OCI-M2 (cell line): ENCODE measurements around the gene ALPK1.
"Not testable (repeated sequence)": the region's sequence is repeated elsewhere in the genome, so short reads cannot be mapped to it uniquely, and the experiment has no call there.

ENCODE experiments used
- DNase-seq: peaks from one replicate; lab custom pipeline; 2025; ENCODE audit not compliant: unreplicated experiment; lab: John Stamatoyannopoulos, UW

The ALPK1 gene

DNA sequence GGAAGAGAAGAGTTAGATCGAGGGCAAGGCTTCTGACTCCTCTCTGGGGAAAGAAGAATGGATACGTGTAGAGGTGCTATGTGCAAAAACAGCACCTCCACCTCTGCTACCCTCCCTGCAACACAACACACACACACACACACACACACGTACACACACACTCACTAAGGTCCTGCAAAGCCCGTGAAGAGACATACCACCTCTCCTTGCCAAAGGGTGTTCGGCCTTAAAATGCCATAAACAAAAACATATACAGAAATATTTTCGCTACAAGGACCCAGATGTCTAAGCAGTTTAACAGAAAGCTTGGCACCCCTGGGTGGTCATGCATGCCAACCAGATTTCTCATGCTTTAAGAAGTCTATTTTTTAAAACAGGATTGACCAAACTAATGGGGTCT, 13.0 kb upstream of the ALPK1 start:
- DNase-seq: no peak

DNA sequence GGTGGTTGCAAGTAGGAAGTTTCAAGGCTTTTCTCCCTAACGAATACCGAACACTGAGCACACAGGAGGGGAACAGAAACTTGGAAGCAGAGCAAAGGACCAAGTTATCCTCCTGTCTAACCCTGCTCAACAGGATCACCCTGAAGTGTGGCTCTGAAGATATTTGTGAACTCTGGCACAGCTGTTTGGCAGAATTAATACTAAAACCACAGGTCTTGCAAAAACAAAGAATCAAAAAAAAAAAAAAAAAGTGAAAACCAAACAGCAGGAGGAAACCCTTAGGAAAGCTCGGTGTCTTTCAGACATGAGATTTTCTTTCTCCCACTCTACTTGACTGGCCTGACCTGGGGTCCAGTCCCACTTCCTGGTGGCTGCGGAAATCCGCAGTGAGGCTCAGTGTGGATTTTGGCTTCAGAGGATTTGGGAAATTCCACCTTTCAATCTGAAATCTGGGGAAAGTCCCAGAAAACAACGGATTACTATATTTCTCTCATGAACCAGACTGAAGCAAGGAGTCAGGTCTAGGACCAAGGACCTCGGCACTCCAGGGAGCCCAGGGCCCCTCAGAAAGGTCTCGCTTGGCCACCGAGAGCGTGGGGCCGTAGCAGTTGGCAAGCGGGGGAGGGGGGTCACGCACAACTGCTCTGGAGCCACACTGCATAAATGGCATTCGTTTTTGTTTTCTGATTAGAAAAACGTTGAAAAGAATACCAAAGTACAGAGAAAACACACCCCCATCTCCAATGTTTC, 12.3 kb upstream of the ALPK1 start:
- no peak for DNase-seq

DNA sequence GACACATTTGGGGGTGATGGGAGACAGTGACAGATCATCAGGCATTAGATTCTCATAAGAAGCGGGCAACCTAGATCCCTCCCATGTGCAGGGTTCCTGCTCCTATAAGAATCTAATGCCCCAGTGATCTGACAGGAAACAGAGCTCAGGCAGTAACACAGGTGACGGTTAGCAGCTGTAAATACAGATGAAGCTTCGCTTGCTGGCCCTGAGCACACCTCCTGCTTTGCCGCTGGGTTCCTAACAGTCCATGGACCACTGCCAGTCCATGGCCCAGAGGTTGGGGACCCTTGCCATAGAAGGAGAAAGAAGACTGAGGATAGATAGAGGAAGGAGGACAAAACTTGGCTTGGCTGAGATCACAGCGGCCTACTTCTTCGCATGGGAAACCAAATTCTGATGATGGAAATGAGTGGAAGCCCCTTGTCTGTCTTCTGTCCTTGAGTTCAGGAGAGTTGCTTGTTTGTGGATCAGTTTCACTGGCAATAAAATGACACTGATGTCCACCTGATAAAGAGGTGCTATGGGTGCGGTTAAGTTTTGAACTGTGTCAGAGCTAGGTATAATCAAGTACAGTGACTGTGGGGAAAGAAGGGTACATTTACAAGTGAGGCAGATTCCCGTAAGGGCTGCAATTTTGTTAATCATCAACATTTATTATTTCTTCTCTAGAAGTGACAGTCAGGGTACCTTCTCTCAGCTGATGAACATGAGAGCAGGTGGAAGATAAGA, 9.7 kb upstream of the ALPK1 start:
- no peak for DNase-seq

DNA sequence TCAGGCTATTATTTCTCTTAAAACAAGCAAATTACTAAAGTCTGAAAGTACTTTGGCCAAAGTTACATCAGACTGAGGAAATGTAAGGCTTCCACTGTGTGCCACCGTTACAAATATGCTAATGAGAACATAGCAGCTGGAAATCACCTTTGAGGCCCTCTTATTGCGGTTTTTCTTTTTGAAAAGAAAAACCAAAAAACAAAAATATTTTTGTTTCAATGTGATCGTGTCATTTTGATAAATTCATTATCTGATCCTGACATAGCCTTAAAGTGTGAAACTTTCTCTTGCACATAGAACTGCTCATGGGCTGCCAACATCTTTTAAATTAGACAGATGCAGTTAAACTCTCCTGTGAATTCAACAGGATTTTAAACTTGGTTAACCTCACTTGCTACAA, 8.7 kb upstream of the ALPK1 start:
- DNase-seq: no peak

DNA sequence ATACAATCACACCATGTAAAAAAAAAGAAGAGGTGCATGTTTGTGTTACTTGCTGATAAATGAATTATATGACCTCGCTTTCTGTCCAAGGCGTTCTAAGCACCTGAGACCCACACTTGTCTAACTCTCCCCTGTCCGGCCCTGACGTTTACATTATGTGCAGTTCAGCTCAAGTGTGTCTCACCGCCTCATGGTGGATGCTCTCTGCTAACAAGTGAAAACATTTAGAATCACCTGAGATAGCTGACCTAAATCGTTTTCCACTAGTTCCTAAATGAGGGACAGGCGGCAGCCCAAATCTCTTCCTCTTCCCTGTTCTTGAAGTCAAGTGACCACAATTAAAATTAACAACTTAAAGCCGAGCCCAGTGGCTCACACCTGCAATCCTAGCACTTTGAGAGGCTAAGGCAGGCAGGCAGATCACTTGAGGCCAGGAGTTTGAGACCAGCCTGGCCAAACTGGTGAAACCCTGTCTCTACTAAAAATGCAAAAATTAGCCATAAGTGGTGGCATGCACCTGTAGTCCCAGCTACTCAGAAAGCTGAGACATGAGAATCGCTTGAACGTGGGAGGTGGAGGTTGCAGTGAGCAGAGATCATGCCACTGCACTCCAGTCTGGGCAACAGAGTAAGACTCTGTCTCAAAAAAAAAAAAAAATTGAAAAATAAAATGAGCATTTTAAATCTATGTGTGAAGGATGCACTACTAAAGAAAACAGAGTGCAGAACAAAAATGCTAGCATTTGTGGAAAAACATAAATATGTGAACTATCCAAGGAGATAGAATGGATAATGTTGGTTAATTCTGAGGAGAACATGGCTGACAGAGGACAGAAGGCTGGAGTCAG, 7.5 kb upstream of the ALPK1 start:
- DNase-seq: no peak

DNA sequence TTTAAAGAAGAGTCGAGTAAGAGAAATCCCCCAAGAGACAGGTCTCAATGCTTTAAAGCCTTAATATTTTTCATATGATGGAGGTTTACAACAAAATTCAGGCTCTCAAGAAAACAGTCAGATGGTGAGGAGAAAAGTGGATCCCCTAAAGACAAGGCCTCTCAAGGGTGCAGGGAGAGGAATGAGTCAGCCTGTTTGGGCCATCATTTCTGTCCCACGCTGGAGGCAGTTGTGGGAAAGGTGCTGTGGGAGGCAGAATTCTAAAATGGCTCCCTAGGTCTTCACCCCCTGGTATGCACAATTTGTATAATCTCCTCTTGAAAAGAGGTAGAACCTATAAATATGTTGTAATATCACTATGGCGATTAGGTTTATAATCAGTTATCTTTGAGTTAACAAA, 6.8 kb upstream of the ALPK1 start:
- DNase-seq: no peak

DNA sequence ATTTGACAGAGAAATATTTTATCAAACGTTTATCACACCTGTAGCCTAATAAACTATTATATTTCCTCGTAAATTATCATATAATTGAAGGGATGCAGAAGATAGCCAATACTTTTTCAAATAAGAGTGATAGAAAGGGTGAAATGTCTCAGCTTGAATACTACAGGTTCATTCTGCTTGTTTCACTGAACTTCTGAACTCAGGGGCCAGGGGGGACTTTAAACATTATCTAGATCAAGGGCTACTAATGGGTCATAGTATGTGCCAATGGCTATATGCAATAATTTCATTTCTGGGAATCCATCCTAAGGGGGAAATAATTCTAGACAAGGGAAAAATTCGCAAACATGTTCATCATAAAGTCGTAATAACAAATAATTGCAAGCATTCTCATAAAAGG, 2.6 kb downstream of the ALPK1 start:
- DNase-seq: no peak

DNA sequence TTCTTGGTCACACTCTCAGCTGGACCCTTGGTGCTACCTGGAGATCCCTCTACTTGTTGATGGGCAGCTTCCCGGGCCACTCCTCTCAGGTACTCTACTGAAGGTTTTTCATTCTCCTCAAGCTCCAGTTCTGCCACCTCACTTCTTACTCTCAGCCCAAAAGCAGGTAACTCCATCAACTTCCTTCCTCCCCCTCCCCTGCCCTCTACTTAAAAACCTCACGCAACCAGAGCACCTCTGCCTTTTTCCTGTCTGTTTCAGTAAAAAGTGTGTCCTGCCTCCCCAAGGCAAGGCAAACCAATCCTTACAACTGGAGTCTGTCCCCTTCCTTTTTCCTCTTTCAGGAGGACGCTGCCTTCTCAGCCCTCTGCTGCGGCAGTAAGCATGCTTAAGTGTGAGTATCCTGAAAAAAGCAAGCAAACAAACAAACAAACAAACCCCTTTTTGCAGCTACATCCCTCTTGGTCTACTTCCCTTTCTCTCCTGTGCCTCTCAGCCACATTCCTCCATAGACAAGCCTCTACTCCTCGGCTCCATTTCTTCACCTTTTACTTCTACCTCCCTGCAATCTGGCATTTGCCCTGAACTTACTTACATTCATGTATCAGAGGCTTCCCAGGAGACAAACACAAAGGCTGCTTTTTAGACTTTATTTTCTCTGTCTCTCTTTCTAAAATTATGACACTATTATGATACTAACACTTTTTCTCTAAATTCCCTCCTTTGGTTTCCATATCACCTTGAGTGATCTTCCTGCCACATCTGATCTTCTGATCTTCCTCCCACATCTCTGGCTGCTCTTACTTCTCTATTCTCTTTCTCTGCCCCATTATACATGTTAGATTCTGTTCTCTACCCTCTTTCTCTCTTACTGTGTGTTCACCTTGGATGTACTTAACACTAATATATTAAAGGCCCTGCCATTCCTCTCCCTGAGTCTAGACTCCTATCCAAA, 5.4 kb downstream of the ALPK1 start:
- DNase-seq: no peak

DNA sequence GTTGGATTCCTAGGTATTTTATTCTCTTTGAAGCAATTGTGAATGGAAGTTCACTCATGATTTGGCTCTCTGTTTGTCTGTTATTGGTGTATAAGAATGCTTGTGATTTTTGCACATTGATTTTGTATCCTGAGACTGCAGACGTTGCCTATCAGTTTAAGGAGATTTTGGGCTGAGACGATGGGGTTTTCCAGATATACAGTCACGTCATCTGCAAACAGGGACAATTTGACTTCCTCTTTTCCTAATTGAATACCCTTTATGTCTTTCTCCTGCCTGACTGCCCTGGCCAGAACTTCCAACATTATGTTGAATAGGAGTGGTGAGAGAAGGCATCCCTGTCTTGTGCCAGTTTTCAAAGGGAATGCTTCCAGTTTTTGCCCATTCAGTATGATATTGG, 8.3 kb downstream of the ALPK1 start:
- DNase-seq: not testable (repeated sequence)

DNA sequence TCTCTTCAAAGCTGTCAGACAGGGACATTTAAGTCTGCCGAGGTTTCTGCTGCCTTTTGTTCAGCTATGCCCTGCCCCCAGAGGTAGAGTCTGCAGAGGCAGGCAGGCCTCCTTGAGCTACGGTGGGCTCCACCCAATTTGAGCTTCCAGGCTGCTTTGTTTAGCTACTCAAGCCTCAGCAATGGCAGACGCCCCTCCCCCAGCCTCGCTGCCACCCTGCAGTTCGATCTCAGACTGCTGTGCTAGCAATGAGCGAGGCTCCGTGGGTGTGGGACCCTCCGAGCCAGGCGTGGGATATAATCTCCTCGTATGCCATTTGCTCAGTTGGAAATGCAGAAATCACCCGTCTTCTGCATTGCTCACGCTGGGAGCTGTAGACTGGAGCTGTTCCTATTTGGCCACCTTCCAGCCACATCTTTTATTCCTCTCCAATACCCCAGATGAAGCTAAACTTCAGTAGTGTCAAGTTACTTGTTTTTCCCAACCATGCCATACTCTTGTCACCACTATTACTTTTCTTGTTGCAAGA, 12.2 kb downstream of the ALPK1 start:
- DNase-seq: not testable (repeated sequence)

DNA sequence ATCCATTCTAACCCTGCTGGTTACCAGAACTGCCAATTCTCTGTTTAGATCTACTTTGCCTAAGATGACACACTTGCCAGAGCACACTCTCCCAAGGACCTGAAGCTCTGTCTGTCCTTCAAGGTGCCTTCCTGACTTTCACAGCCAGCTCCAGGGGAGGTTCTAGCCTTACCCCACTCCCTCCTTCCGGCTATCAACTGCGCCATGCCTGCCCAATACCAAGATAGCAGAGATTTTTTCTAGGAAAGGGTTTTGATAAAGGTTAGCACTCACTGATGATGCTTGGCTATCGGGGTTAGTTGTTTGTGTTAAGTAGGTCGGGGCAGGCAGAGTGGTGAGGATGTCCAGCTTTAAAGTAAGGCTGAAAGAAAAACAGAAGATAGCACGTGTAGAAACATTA, 14.3 kb downstream of the ALPK1 start:
- no peak for DNase-seq

DNA sequence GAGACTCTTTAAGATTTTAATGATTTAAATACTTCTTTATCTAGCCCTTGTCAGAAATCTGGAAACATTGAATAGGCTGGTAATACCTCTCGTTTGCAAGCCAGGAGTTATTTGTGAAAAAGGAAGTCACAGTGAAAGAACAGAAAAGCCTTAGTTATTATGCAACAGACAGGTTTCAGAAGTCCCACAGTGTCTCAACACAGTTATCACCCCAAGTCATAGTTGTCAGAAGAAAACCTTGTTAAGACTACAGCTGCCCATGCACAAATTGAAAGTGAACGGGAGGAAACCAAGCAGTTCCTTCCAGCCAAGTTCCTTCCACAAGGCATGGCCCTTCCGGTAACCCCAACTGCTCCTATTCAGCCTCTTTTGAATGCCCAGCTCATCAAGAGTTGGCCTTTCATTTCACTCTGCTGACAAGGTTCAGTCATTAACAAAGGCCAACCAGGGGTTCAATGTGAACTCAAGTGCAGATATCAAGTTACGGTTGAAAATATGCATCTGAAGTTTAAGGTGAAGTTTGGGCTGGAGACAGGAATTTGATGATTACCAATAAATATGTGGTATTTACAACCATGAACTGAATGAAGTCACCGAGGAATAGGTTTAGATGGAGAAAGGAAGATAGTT, 15.6 kb downstream of the ALPK1 start:
- no peak for DNase-seq

DNA sequence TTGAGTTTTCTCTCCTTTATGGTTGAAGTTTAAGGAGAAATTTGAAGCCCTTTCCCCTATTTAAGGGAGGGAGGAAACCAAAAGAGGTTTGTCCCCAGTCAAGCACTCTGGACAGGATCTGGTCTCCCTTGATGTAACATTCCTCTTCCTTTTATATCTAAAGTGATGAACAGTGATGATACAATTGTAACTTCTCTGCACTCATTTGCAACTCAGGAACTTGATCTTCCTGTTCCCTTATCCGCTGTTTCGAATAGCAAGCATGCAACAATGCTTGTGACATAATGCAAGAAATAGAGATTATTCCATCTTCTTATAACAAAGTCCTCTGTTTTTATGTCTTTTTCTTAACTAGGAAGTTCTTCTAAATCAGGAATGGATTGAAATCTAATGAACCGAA, 18.3 kb downstream of the ALPK1 start:
- DNase-seq: no peak

DNA sequence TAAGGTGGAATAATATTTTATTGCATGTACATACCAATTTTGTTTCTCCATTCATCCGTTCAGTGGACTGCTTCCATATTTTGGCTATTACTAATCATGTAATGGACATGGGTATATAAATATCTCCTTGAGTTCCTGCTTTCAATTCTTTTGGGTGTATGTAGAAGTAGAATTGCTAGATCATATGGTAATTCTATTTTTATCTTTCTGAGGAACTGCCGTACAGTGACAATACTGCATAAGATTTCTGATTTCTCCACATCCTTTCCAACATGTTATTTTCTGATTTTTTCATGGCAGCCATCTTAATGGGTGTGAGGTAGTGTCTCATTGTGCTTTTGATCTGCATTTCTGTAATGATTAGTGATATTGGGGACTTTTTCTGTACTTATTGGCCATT, 19.2 kb downstream of the ALPK1 start:
- no peak for DNase-seq

DNA sequence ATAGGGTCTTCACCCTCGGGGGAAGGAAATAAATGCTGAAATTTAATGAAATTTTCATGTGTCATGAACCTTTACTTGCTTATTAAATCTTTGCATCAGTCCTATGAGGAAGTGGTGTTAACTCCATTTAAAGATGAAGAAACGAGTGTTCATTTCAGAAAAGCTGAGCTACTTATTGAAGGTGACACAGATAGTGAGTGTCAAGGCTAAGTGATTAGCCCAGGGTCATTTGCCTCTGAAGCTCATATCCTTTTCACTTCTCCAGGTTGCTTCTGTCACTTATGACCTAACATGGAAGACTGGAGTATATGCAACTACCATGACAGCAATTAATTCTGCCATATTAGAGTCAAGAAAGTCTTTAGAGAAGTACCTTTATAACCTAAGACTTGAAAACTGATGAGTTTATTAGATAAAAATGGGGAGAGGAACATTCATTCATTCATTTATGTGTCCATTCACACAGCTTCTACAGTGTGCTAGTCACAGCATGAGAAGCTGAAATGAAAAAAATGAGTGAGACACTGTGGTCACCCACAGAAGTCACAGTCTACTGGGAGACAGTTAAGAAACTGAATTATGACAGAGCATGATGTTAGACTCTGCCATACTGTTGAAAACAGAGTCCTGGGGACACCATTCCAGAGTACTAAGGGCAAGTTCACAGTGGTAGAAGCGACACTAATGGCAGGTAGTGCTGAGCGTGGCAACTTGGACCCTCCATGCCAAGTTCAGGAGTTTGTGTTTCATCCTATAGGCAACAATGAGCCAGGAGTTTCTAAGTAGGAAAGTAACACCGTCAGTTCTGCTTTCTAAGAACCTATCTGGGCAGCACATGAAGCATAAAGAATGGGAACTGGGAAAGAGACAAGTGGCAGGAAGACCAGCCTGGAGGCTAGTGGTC, 21.3 kb downstream of the ALPK1 start:
- DNase-seq: no peak

DNA sequence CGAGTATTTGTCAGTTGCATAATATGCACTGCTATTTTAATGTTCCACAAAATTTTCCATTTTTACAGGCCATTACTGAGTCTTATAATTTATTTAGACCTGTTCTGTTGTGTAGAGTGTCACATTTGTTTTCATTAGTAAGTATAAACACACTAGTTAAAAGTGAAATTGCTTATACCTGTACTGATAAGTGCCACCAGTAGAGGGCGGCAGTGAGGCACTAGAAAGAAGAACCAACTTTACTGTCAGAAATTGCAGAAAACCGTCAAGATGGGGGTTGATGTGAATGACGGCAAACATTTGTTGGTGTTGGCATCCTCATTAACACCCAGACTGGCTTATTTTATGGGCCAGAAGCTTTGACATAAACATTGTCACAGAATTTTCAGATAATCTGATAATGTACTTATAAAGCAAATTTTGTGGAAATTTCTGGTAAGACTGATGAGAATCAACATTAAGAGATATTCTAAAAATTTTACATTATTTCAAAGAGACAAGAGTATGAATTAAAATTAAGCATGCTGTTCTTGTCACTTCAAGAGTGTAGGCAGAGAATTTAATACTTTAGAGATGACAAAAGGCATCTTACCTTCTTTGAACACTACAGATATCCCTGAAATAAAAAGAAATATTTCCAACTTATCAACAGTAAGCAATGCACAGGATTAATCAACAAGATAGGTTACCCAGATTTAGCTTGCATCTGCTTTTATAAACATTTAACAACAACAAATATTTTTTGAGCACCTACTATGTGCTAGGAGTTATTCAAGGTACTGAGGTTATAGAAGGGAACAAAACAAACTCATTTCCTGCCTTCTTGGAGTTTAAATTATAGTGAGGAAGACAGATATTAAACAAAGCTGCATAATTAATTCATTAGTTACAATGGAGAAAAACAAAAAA, 24.9 kb downstream of the ALPK1 start:
- DNase-seq: no peak

DNA sequence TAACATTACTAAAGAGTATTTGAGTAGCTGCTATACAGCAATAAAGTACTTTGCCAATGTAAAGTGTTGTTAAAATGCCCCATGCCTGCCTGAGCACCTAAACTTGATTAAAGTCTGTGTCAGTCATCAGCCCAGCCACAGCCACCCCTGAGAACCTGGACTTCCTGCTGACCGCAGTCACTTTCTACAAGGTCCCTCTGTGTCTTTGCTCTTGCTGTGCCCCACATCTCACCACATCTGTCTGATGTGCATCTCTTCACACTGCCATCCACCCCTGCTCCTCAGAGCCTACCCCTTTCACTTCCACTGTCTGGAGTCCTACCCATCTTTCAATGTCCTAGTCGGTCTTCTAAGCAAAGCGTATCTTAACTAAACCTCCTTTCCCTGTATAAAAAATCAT, 25.7 kb downstream of the ALPK1 start:
- DNase-seq: no peak

DNA sequence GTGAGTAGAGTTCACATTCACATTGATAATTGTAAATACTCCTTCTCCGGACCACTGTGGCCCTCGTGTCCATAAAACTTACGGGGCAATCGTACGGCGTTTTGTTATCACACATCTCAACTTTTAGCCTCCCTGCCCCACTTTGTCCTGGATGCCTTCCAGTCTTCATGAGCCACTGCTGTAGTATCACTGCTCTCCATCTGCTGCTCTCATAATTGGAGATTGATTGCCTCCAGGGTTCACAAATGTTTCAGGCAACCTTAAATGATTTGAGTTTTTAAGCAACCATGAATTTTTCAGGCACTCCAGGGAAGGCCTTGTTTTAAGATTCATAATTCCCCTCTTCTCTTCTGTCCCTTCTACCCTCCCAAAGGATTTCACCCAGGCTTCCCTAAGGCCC, 28.4 kb downstream of the ALPK1 start:
- DNase-seq: no peak
